ENCODE data around the gene NQO1. TPM values are rescaled to one million over a fixed set of nuclear protein-coding genes. Genes with fewer than 3 reads are reported as not detected.

NQO1 gene
- total and polyA plus RNA-seq, 12 donors = 5.9 to 37.3 (median 13.1) TPM

- 91 to 94% methylated on average over 10 of the region's 10 CpGs for WGBS, 2 donors
- H3K27ac ChIP-seq = no peak overlapping the region
- intact Hi-C loops (cut with DNase I) = no loop called here
- no peak overlapping the region for H3K4me3 ChIP-seq
- no peak for TF ChIP-seq CTCF (IDR thresholded peaks at IDR 0.05)
- DNase-seq (no peak), ATAC-seq (no peak)
- H3K36me3 ChIP-seq = peaks cover 0 to 100% (median 79%) of the 10 kb centered on the region in 9 donors
- no peaks in the 10 kb centered on the region for H3K9me3 ChIP-seq
- H3K4me1 ChIP-seq = peaks cover 0 to 16% (median 13%) of the 10 kb centered on the region in 9 donors
- no peaks in the 10 kb centered on the region for H3K27me3 ChIP-seq
Observed at GRCh38 chr16:69745959-69746358, 19.6 kb upstream of the NQO1 start.

- Histone ChIP-seq H3K4me3 (no peak overlapping the region), H3K27me3 (no peaks in the 10 kb centered on the region), H3K4me1 (peaks cover 0 to 17% (median 13%) of the 10 kb centered on the region in 9 donors), H3K27ac (no peak overlapping the region), H3K36me3 (peaks cover 0 to 100% (median 78%) of the 10 kb centered on the region in 9 donors), H3K9me3 (no peaks in the 10 kb centered on the region)
- ATAC-seq (no peak), DNase-seq (no peak)
- intact Hi-C loops (cut with DNase I) = no loop called here
- no peak for TF ChIP-seq CTCF (IDR thresholded peaks at IDR 0.05)
- WGBS, 2 donors = 95 to 96% methylated on average over 11 of the region's 11 CpGs
Observed at GRCh38 chr16:69745232-69745612, 18.9 kb upstream of the NQO1 start.

GRCh38 chr16:69744363-69745231, 18.2 kb upstream of the NQO1 start:
- no peak for DNase-seq
- peaks cover 0 to 100% (median 73%) of the 10 kb centered on the region in 9 donors for H3K36me3 ChIP-seq
- no peak for ATAC-seq
- intact Hi-C loops (cut with DNase I) = no loop called here
- H3K27ac ChIP-seq = no peak overlapping the region
- TF ChIP-seq CTCF (IDR thresholded peaks at IDR 0.05) = no peak
- H3K9me3 ChIP-seq = no peaks in the 10 kb centered on the region
- H3K4me3 ChIP-seq = no peak overlapping the region
- 94% methylated on average over 35 of the region's 35 CpGs for WGBS, 2 donors
- peaks cover 0 to 17% (median 13%) of the 10 kb centered on the region in 9 donors for H3K4me1 ChIP-seq
- H3K27me3 ChIP-seq = no peaks in the 10 kb centered on the region

- no peak for TF ChIP-seq CTCF (IDR thresholded peaks at IDR 0.05)
- Histone ChIP-seq H3K4me1 (peaks cover 0 to 28% (median 13%) of the 10 kb centered on the region in 9 donors), H3K4me3 (no peak overlapping the region), H3K9me3 (no peaks in the 10 kb centered on the region), H3K27ac (peak overlapping the region in 5 of 10 donors; percentile 5 to 66 (median 49)), H3K27me3 (no peaks in the 10 kb centered on the region), H3K36me3 (peaks cover 0 to 78% (median 51%) of the 10 kb centered on the region in 9 donors)
- DNase-seq (peak; percentile 80 to 82), ATAC-seq (peak in 7 of 8 donors; percentile 53 to 70 (median 65))
- WGBS, 2 donors = 71 to 74% methylated on average over 37 to 41 of the region's 41 CpGs
- intact Hi-C loops (cut with DNase I) = loop anchor here in 1 of 10 donors (2.0 kb wide), 1 partner anchor 15 kb away; the partner anchor contains the start of gene NQO1
Observed at GRCh38 chr16:69741951-69742904, 15.9 kb upstream of the NQO1 start.
